WTC11 (cell line): ENCODE results near the gene ZFAND3.
A peak's percentile ranks its signal among the peaks of the same experiment; 100 is the strongest.

Experiments used
- CTCF ChIP-seq: fragments of 200-600 bp; IDR thresholded peaks from 2 replicates; pipeline ENCODE4 v1.8.0; 2022; ENCODE audit warnings: antibody characterized with exemption
- E2F1 ChIP-seq: sonication (generic); formaldehyde crosslinking; IDR thresholded peaks from 2 replicates; pipeline ENCODE4 v1.8.0; 2022; ENCODE audit warnings: mild to moderate bottlenecking, missing genetic modification reagents
- ETV6 ChIP-seq: sonication (generic); formaldehyde crosslinking; IDR thresholded peaks from 2 replicates; pipeline ENCODE4 v1.8.1; 2022; ENCODE audit warnings: mild to moderate bottlenecking, missing genetic modification reagents
- FOXP1 ChIP-seq: sonication (generic); formaldehyde crosslinking; IDR thresholded peaks from 2 replicates; pipeline ENCODE4 v1.8.0; 2022; ENCODE audit warnings: missing genetic modification reagents, mild to moderate bottlenecking, moderate library complexity, borderline replicate concordance
- MAX ChIP-seq: sonication (generic); formaldehyde crosslinking; IDR thresholded peaks from 2 replicates; pipeline ENCODE4 v1.8.0; 2022; ENCODE audit warnings: mild to moderate bottlenecking, missing genetic modification reagents
- MLX ChIP-seq: sonication (generic); formaldehyde crosslinking; IDR thresholded peaks from 2 replicates; pipeline ENCODE4 v1.8.1; 2023; ENCODE audit warnings: mild to moderate bottlenecking, missing genetic modification reagents, moderate library complexity
- RELA ChIP-seq: sonication (generic); formaldehyde crosslinking; IDR thresholded peaks from 2 replicates; pipeline ENCODE4 v1.8.1; 2022; ENCODE audit warnings: missing genetic modification reagents, mild to moderate bottlenecking, borderline replicate concordance
- SMAD3 ChIP-seq: sonication (generic); formaldehyde crosslinking; IDR thresholded peaks from 2 replicates; pipeline ENCODE4 v1.8.0; 2022; ENCODE audit warnings: missing genetic modification reagents, mild to moderate bottlenecking, borderline replicate concordance
- SMAD4 ChIP-seq: sonication (generic); formaldehyde crosslinking; IDR thresholded peaks from 2 replicates; pipeline ENCODE4 v1.8.0; 2022; ENCODE audit warnings: mild to moderate bottlenecking, missing genetic modification reagents
- STAT6 ChIP-seq: sonication (generic); formaldehyde crosslinking; conservative IDR thresholded peaks from 2 replicates; pipeline ENCODE4 v1.8.1; 2023; ENCODE audit warnings: mild to moderate bottlenecking, low read depth, missing genetic modification reagents, moderate library complexity
- TP53 ChIP-seq: sonication (generic); formaldehyde crosslinking; IDR thresholded peaks from 2 replicates; pipeline ENCODE4 v1.8.1; 2023; ENCODE audit warnings: mild to moderate bottlenecking, missing genetic modification reagents
- USF1 ChIP-seq: sonication (generic); formaldehyde crosslinking; IDR thresholded peaks from 2 replicates; pipeline ENCODE4 v1.8.0; 2022; ENCODE audit warnings: mild to moderate bottlenecking, missing genetic modification reagents

- TF ChIP-seq CTCF = no peak
- TF ChIP-seq USF1 (CRISPR knock-in tag) = no peak
- TF ChIP-seq TP53 (CRISPR knock-in tag) = no peak
- TF ChIP-seq SMAD4 (CRISPR knock-in tag) = no peak
- TF ChIP-seq MLX (CRISPR knock-in tag) = no peak
- TF ChIP-seq STAT6 (CRISPR knock-in tag) = no peak
- TF ChIP-seq MAX (CRISPR knock-in tag) = 0 out of 2 replicates have a peak, but pooled peaks have one; percentile 40
- no peak for TF ChIP-seq FOXP1 (CRISPR knock-in tag)
- TF ChIP-seq ETV6 (CRISPR knock-in tag) = no peak
- TF ChIP-seq SMAD3 (CRISPR knock-in tag) = no peak
- no peak for TF ChIP-seq E2F1 (CRISPR knock-in tag)
- TF ChIP-seq RELA (CRISPR knock-in tag) = no peak
These were observed 35.5 kb upstream of the ZFAND3 start for GRCh38 chr6:37783856-37784584.
